T-helper 2 cell (primary cell): Measurements from ENCODE around the gene MAST1.
"Not testable (repeated sequence)": the region's sequence is repeated elsewhere in the genome, so short reads cannot be mapped to it uniquely, and the experiment has no call there.

Source experiments
- DNase-seq, 5 experiments: peaks; one replicate each; pipeline versions ENCODE4 v3.0.0 to v3.0.0-alpha.2; 2012 to 2022

Gene MAST1

GRCh38 chr19:12872255-12872654 is 33.9 kb downstream of the MAST1 start:
- DNase-seq: no peak

DNA sequence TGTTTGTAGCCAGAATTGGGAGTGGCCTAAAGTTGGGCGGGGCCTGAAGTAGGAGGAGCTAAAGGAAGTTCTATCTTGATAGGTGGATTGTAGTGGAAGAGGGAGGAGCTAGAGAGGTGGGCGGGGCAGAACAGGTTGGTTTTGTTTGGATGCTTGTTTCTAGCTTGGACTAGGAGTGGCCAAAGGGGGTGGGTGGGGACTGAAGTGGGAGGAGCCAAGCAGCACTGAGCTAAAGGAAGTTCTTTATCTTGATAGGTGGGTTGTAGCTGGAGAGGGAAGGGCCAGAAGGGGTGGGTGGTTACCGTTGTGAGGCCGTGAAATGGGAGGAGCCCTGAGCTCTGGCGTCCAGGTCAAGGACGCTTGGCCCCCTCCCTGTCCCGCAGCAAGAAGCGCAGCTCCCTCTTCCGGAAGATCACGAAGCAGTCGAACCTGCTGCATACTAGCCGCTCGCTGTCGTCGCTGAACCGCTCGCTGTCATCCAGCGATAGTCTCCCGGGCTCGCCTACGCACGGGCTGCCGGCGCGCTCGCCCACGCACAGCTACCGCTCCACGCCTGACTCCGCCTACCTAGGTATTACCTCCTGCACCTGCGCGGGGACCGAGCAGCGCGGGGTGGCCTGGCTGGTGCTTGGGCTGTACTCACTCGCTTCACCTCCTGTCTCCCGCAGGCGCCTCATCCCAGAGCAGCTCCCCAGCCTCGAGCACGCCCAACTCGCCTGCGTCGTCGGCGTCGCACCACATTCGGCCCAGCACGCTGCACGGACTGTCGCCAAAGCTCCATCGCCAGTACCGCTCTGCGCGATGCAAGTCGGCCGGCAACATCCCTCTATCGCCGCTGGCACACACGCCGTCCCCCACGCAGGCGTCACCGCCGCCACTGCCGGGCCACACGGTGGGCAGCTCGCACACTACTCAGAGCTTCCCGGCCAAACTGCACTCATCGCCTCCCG is 34.9 kb downstream of the MAST1 start:
- peak; percentile 35 to 77 (median 46) for DNase-seq

GRCh38 chr19:12873891-12874745 is 35.8 kb downstream of the MAST1 start:
- no peak for DNase-seq

DNA sequence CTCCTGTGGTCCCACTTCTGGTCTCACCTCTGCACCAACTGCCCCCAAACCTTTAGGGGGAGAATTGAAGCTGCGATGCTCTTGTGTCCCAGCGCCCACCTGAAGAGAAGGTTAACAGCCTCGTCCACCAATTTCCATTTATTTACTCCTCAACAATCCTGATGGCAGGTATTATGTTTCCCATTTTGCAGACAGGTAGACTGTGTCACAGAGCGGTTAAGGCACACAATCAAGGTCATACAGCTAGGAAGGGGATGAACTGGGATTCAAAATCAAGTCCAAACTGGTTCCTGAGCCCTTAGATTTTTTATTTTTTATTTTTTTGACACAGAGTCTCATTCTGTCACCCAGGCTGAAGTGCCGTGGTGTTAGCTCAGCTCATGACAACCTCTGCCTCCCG is 36.8 kb downstream of the MAST1 start:
- DNase-seq: no peak

DNA sequence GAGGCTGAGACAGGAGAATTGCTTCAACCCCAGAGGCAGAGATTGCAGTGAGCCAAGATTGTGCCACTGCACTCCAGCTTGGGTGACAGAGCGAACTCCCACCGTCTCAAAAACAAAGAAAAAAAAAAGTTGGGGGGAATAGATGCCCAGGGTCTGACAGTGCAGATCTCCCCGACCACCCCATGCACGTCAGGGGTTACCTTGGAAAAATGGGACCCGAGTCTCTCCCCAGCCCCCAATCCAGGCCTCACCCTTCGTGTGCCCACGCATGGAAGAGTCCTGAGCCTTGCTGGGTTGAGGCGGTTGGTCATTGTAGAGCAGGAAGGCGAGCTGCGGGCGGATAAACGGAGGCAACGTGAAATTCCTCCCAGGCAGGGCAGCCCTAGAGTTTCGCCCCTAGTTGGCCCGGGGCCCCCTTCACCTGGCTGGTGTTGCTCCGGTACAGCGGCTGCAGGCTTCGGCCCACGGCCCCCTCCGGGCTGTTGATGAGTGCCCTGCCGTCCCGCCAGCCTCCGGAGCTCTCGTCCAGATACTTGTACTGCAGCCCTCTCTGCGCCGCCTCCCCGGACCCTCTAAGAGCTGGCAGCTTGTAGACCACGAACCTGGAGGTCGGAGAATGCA is 42.3 kb downstream of the MAST1 start:
- no peak for DNase-seq

DNA sequence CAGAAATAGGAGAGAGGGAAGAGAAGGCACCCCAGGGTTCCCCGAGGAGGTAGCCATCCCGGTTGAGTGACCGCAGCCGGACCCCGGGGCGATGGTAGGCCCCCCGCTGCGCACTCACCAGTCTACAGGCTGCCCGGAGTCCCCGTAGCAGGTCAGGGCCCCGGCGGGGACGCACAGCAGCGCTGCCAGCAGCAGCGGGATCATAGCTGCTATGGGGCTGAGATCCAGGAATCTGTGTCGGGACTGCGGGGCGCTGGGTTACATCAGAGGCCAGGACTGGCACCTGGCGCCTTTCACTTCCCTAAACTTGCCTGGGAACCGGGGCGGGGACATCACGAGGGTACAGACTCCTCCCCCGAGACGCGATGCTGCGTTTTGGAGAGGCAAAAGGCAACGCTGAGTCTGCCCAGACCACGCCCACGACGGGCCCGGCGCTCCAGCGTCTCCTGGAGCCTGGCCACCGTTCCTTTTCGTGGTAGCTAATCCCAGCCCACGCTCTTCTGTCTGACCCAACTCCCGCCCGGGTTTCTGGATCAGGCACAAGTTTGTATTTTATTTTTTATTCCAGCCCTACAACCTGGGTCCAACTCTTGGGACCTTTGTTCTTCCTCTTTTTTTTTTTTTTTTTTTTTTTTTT is 43.0 kb downstream of the MAST1 start, which contains the start of gene DNASE2:
Gene DNASE2, minus strand, starts transcription at position 278 of the 637 bp plus-strand sequence. Its CDS starts 74 bp downstream, at position 204.
- DNase-seq: peak; percentile 71 to 95 (median 83)

- no peak for DNase-seq
These were observed 44.3 kb downstream of the MAST1 start for GRCh38 chr19:12882589-12882988.

GRCh38 chr19:12884202-12884601 is 45.9 kb downstream of the MAST1 start:
- DNase-seq: no peak

DNA sequence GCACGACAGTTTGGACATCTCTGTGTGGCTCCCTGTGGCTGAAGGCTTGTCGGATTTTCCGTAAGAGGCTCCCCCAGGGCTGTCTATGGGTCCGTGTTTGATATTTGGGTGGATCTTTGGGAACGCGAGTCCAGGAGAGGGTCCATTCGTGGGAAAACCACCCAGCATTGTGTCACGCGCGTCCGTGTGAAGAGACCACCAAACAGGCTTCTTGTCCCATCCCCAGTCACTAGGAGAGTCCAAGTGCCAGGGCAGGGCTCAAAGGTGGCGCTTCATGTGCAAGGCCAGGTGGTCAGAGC is 46.3 kb downstream of the MAST1 start:
- no peak for DNase-seq

GRCh38 chr19:12884926-12885748 is 46.8 kb downstream of the MAST1 start:
- peak; percentile 63 to 92 (median 84) for DNase-seq

- no peak for DNase-seq
These were observed 47.7 kb downstream of the MAST1 start for GRCh38 chr19:12885749-12886650.

GRCh38 chr19:12886651-12886968 is 48.3 kb downstream of the MAST1 start:
- no peak for DNase-seq

- DNase-seq: no peak
These were observed 48.8 kb downstream of the MAST1 start, which contains the start of gene KLF1 for GRCh38 chr19:12886969-12887747. Gene KLF1, minus strand, starts transcription at chr19:12887201. Its CDS starts 61 bp downstream, at chr19:12887140.

- DNase-seq: no peak
These were observed 49.8 kb downstream of the MAST1 start for GRCh38 chr19:12888006-12888603.

DNA sequence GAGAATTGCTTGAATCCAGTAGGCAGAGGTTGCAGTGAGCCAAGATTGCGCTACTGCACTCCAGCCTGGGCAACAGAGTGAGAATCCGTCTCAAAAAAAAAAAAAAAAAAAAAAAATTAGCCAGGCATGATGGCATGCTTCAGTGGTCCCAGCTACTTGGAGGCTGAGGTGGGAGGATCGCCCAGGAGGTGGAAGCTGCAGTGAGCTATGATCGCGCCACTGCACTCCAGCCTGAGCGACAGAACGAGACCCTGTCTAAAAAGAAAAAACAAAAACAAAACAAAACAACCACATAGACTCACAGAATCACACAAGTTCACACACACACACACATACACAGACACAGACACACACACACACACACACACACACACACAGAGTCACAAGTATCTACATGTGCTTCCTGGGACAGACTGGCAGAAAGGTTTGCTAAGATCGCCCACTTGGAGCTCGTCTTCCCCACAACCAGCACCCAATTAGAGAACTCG is 52.0 kb downstream of the MAST1 start:
- DNase-seq: not testable (repeated sequence)

GRCh38 chr19:12890787-12891552 is 52.7 kb downstream of the MAST1 start, which contains the start of gene GCDH:
Gene GCDH, plus strand, starts transcription at chr19:12891160. Its CDS starts 145 bp downstream, at chr19:12891305.
- DNase-seq: peak; percentile 82 to 99 (median 95)

DNA sequence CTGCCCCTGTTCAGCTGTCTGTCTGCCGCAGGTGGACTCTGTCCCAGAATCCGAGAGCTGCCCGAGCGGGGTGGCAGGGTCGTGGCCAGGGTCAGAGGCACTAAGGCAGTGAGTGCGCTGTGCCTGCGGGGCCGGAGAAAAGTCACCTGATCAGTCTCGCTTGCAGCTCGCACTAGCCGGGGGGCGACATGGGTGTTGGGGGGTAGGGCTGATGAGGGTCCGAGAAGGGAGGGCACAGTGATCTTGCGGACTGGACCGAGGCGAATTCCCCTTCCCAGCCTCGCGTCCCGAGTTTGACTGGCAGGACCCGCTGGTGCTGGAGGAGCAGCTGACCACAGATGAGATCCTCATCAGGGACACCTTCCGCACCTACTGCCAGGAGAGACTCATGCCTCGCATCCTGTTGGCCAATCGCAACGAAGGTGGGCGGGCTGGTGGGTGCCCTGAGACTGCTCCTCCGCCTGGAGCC is 53.3 kb downstream of the MAST1 start:
- DNase-seq: no peak

- no peak for DNase-seq
These were observed 55.3 kb downstream of the MAST1 start for GRCh38 chr19:12893582-12893981.
